GM12878 (cell line): Measurements from ENCODE around the gene PRSS35. TPM values are rescaled to one million over a fixed set of nuclear protein-coding genes. Genes with fewer than 3 reads are reported as not detected.

Experiments used
- ATAC-seq: fragments of 200-7000 bp; cut with Tn5 transposase; 3 replicates; pipeline ENCODE4 v1.9.1; 2020; ENCODE audit warnings: mild to moderate bottlenecking, moderate library complexity
- BruUV-seq: library from RNA; stranded (reverse); fragments of 400-500 nt; replicated peaks from 2 replicates; lab custom pipeline; 2021; lab: Mats Ljungman, UMichigan
- CTCF ChIA-PET: fragments of 300-600 bp; sonication (Branson Sonifier 250); formaldehyde crosslinking; extraction: SDS; loops from one replicate; lab custom pipeline; 2021; ENCODE audit warnings: inconsistent platforms; lab: Yijun Ruan, JAX
- POLR2A ChIA-PET: fragments of 350-600 bp; formaldehyde crosslinking; extraction: SDS; loops from one replicate; lab custom pipeline; 2021; ENCODE audit warnings: inconsistent platforms; lab: Charles Lee
- RAD21 ChIA-PET: fragments of 300-600 bp; sonication (Branson Sonifier 250); formaldehyde crosslinking; loops from one replicate; lab custom pipeline; 2023; ENCODE audit warnings: antibody characterized with exemption; ENCODE audit not compliant: unreplicated experiment; lab: Charles Lee
- SMC1A ChIA-PET: fragments of 300-600 bp; sonication (Branson Sonifier 250); formaldehyde crosslinking; loops from one replicate; lab custom pipeline; 2023; ENCODE audit not compliant: unreplicated experiment, uncharacterized antibody; lab: Charles Lee
- DNase-seq: peaks from one replicate; pipeline ENCODE4 v3.0.0-alpha.2; 2011; ENCODE audit warnings: low read depth, low spot score
- FAIRE-seq: peaks from 3 replicates; lab custom pipeline; 2011; peaks lifted over from hg19 to GRCh38; lab: Jason Lieb, UNC
- H2AFZ ChIP-seq: 2 replicates; pipeline ENCODE4 v1.6.0; 2011; ENCODE audit warnings: low read depth, low read length, control low read depth; ENCODE audit not compliant: control insufficient read depth
- H3K27ac ChIP-seq: 2 replicates; pipeline ENCODE4 v1.5.1; 2011; ENCODE audit warnings: control low read depth; ENCODE audit not compliant: control insufficient read depth, insufficient read depth
- H3K27me3 ChIP-seq, 2 experiments: replicated peaks in 1 of 2; 2 replicates each; pipeline versions ENCODE4 v1.6.0 to v1.6.1; 2011; ENCODE audit warnings: low read length in 1 of 2; ENCODE audit not compliant: control insufficient read depth in 2 of 2, insufficient read depth in 2 of 2
- H3K36me3 ChIP-seq, 2 experiments: 2 replicates each; pipeline ENCODE4 v1.5.1; 2011; ENCODE audit warnings: low read length in 1 of 2; ENCODE audit not compliant: control insufficient read depth in 2 of 2, insufficient read depth in 2 of 2
- H3K4me1 ChIP-seq: 2 replicates; pipeline ENCODE4 v1.6.1; 2011; ENCODE audit warnings: mild to moderate bottlenecking, low read length, moderate library complexity, mixed read lengths; ENCODE audit not compliant: control insufficient read depth, insufficient read depth
- H3K4me2 ChIP-seq: 2 replicates; pipeline ENCODE4 v1.6.0; 2011; ENCODE audit warnings: control low read depth; ENCODE audit not compliant: control insufficient read depth, insufficient read depth
- H3K4me3 ChIP-seq: fragments of 200-600 bp; sonication (generic); 2 replicates; pipeline ENCODE4 v1.5.1; 2016
- H3K79me2 ChIP-seq: 2 replicates; pipeline ENCODE4 v1.6.0; 2011; ENCODE audit warnings: low read length; ENCODE audit not compliant: control insufficient read depth, insufficient read depth
- H3K9ac ChIP-seq: 2 replicates; pipeline ENCODE4 v1.8.0; 2011; ENCODE audit warnings: low read length, control low read depth, mixed read lengths; ENCODE audit not compliant: control insufficient read depth, insufficient read depth
- H3K9me3 ChIP-seq: replicated peaks from 3 replicates; pipeline ENCODE4 v1.5.1; 2011; ENCODE audit warnings: mild to moderate bottlenecking, low read length; ENCODE audit not compliant: control insufficient read depth, insufficient read depth
- H4K20me1 ChIP-seq: 2 replicates; pipeline ENCODE4 v1.6.0; 2011; ENCODE audit not compliant: control insufficient read depth, insufficient read depth
- BACH1 ChIP-seq: fragments of 450-650 bp; IDR thresholded peaks from 2 replicates; pipeline ENCODE4 v1.6.1; 2017; ENCODE audit warnings: mild to moderate bottlenecking, borderline replicate concordance
- BCL3 ChIP-seq: IDR thresholded peaks from 2 replicates; pipeline ENCODE4 v1.6.1; 2011; ENCODE audit warnings: borderline replicate concordance, low read depth, mild to moderate bottlenecking, moderate library complexity, low read length; ENCODE audit not compliant: insufficient read depth, poor library complexity, severe bottlenecking
- BMI1 ChIP-seq: fragments of 450-650 bp; IDR thresholded peaks from 2 replicates; pipeline ENCODE4 v1.6.1; 2016; ENCODE audit warnings: mild to moderate bottlenecking, moderate library complexity, borderline replicate concordance
- CHD4 ChIP-seq: fragments of 200-600 bp; sonication (generic); IDR thresholded peaks from 2 replicates; pipeline ENCODE4 v1.6.1; 2016; ENCODE audit warnings: mild to moderate bottlenecking
- CREB1 ChIP-seq: IDR thresholded peaks from 2 replicates; pipeline ENCODE4 v1.6.1; 2012; ENCODE audit warnings: low read depth, mild to moderate bottlenecking, inconsistent platforms
- MAX ChIP-seq: IDR thresholded peaks from 2 replicates; pipeline ENCODE4 v1.6.1; 2012; ENCODE audit warnings: low read depth, low read length, improper control_type of control experiment
- NFYA ChIP-seq: IDR thresholded peaks from 2 replicates; pipeline ENCODE4 v1.6.1; 2011; ENCODE audit warnings: low read depth, mild to moderate bottlenecking, low read length, improper control_type of control experiment, borderline replicate concordance
- NFYB ChIP-seq: IDR thresholded peaks from 2 replicates; pipeline ENCODE4 v1.6.1; 2011; ENCODE audit warnings: low read depth, mild to moderate bottlenecking, low read length, improper control_type of control experiment, moderate library complexity; ENCODE audit not compliant: insufficient read depth
- PML ChIP-seq: IDR thresholded peaks from 2 replicates; pipeline ENCODE4 v1.6.1; 2012; ENCODE audit warnings: low read length, inconsistent platforms
- RAD21 ChIP-seq: IDR thresholded peaks from 2 replicates; pipeline ENCODE4 v1.6.1; 2011; ENCODE audit warnings: mild to moderate bottlenecking, low read depth, low read length, moderate library complexity; ENCODE audit not compliant: insufficient read depth
- RBBP5 ChIP-seq: fragments of 200-600 bp; sonication (generic); conservative IDR thresholded peaks from 2 replicates; pipeline ENCODE4 v1.6.1; 2016
- SMAD1 ChIP-seq: fragments of 450-650 bp; IDR thresholded peaks from 2 replicates; pipeline ENCODE4 v1.6.1; 2018; ENCODE audit warnings: mild to moderate bottlenecking, low read depth; ENCODE audit not compliant: partially characterized antibody
- TAF1 ChIP-seq: IDR thresholded peaks from 2 replicates; pipeline ENCODE4 v1.6.1; 2011; ENCODE audit warnings: mild to moderate bottlenecking, low read depth, low read length, borderline replicate concordance
- TBL1XR1 ChIP-seq: IDR thresholded peaks from 2 replicates; pipeline ENCODE4 v1.6.1; 2012; ENCODE audit warnings: low read depth, low read length, improper control_type of control experiment
- WGBS: methylation state at CpG from one replicate; pipeline ENCODE4 v1.1.6; 2016; ENCODE audit warnings: low lambda C conversion rate; ENCODE audit not compliant: insufficient replicate concordance, insufficient coverage; ENCODE audit errors: missing lambda C conversion rate; 5-methylcytosine and 5-hydroxymethylcytosine counted together
- in situ Hi-C: fragments of 300-500 bp; cut with MboI; formaldehyde crosslinking; loops from 9 replicates; pipeline ENCODE4 v1.14.3; 2018; ENCODE audit warnings: mixed read lengths
- intact Hi-C: fragments of 100-400 bp; cut with micrococcal nuclease; formaldehyde crosslinking; loops from one replicate; pipeline ENCODE4 v1.14.2; 2022; ENCODE audit not compliant: unreplicated experiment
- polyA plus RNA-seq, 11 experiments: library from polyadenylated mRNA; depleted of rRNA in 4 of 11; unstranded in 6 of 11; stranded (reverse) in 5 of 11; fragments of >200 nt; fragmentation: Nextera tagmentation in 4 of 11; fragmentation: Illumina TruSeq in 1 of 11; extraction: Ambion mirVana in 4 of 11; extraction: Trizol in 1 of 11; gene quantifications; 1 replicate in 1 of 11; 2 replicates in 10 of 11; pipeline versions ENCODE4 v1.2.1 to v1.2.3, GENCODE V29; 2011 to 2016; ENCODE audit warnings: inconsistent platforms in 2 of 11, missing spikeins in 2 of 11, low read depth in 1 of 11
- total RNA-seq, 4 experiments: library from RNA; depleted of rRNA in 3 of 4; stranded (reverse); fragments of >200 nt in 3 of 4; fragmentation: Illumina TruSeq in 1 of 4; extraction: Trizol in 1 of 4; gene quantifications; 2 replicates each; pipeline versions ENCODE4 v1.2.1 to v1.2.3, GENCODE V29; 2013 to 2021

PRSS35 gene
- total and polyA plus RNA-seq, 10 of the 15 experiments (the other 5 are each of a cell fraction or from before 2014, with no cell fraction given): not detected

- no peaks in the 10 kb centered on the region for H3K9me3 ChIP-seq
- H3K4me1 ChIP-seq: no peaks in the 10 kb centered on the region
- H3K79me2 ChIP-seq: no peaks in the 10 kb centered on the region
- ATAC-seq: no peak
- no TSS peak for BruUV-seq
- DNase-seq: no peak
- H3K4me3 ChIP-seq: no peak overlapping the region
- ChIA-PET CTCF (no interaction called here), RAD21 (no interaction called here), SMC1A (no interaction called here), POLR2A (no interaction called here)
- H3K36me3 ChIP-seq: no peaks in the 10 kb centered on the region
- H4K20me1 ChIP-seq: no peaks in the 10 kb centered on the region
- in situ Hi-C loops (no loop called here), intact Hi-C loops (no loop called here)
- FAIRE-seq: no peak
- WGBS: 20% methylated on average over 4 of the region's 4 CpGs
- no peak overlapping the region for H3K27ac ChIP-seq
- H3K27me3 ChIP-seq: no peaks in the 10 kb centered on the region
- TF ChIP-seq RBBP5: no peak
- TF ChIP-seq MAX: no peak
- no peak overlapping the region for H2AFZ ChIP-seq
- no peak overlapping the region for H3K4me2 ChIP-seq
- no peak overlapping the region for H3K9ac ChIP-seq
Observed at GRCh38 chr6:83488861-83489260, 23.5 kb upstream of the PRSS35 start.

- no peaks in the 10 kb centered on the region for H3K9me3 ChIP-seq
- FAIRE-seq (no peak), DNase-seq (no peak), ATAC-seq (no peak)
- H3K4me1 ChIP-seq: no peaks in the 10 kb centered on the region
- H3K27ac ChIP-seq: no peak overlapping the region
- in situ Hi-C loops: no loop called here
- SMC1A ChIA-PET: no interaction called here
- RAD21 ChIA-PET: no interaction called here
- BruUV-seq: no TSS peak
- no peak overlapping the region for H3K4me2 ChIP-seq
- WGBS: 50% methylated on average over 2 of the region's 2 CpGs
- H3K79me2 ChIP-seq: no peaks in the 10 kb centered on the region
- POLR2A ChIA-PET: no interaction called here
- no peak for TF ChIP-seq SMAD1
- no peak for TF ChIP-seq BCL3
- TF ChIP-seq TBL1XR1: no peak
- no peak for TF ChIP-seq PML
- no peak for TF ChIP-seq NFYB
- TF ChIP-seq RAD21: no peak
- no peak for TF ChIP-seq CHD4
- no peak for TF ChIP-seq TAF1
- TF ChIP-seq BMI1: no peak
- TF ChIP-seq BACH1: no peak
- TF ChIP-seq CREB1: no peak
- no peak for TF ChIP-seq NFYA
- no peaks in the 10 kb centered on the region for H3K27me3 ChIP-seq
- no peak overlapping the region for H3K9ac ChIP-seq
- H3K4me3 ChIP-seq: no peak overlapping the region
- no peak overlapping the region for H2AFZ ChIP-seq
- CTCF ChIA-PET: no interaction called here
- no peaks in the 10 kb centered on the region for H4K20me1 ChIP-seq
- intact Hi-C loops: no loop called here
- H3K36me3 ChIP-seq: no peaks in the 10 kb centered on the region
Observed at GRCh38 chr6:83490217-83490807, 22.0 kb upstream of the PRSS35 start.
